Testis (tissue), 2 donors: ENCODE results near the gene PPP6R2.

Experiments
- POLR2A ChIP-seq: fragments of 450-650 bp; IDR thresholded peaks from one replicate; pipeline ENCODE4 v1.6.1; 2017; ENCODE audit warnings: antibody characterized with exemption, mild to moderate bottlenecking, moderate library complexity
- TF ChIP-seq, protein P1 (sequence below), 3 experiments: fragments of 450-650 bp in 2 of 3; fragments of 200-600 bp in 1 of 3; sonication (generic) in 1 of 3; IDR thresholded peaks; one replicate each; pipeline ENCODE4 v1.5.1; 2016 to 2019; ENCODE audit warnings: antibody characterized with exemption in 3 of 3, mild to moderate bottlenecking in 2 of 3, moderate library complexity in 1 of 3

DNA sequence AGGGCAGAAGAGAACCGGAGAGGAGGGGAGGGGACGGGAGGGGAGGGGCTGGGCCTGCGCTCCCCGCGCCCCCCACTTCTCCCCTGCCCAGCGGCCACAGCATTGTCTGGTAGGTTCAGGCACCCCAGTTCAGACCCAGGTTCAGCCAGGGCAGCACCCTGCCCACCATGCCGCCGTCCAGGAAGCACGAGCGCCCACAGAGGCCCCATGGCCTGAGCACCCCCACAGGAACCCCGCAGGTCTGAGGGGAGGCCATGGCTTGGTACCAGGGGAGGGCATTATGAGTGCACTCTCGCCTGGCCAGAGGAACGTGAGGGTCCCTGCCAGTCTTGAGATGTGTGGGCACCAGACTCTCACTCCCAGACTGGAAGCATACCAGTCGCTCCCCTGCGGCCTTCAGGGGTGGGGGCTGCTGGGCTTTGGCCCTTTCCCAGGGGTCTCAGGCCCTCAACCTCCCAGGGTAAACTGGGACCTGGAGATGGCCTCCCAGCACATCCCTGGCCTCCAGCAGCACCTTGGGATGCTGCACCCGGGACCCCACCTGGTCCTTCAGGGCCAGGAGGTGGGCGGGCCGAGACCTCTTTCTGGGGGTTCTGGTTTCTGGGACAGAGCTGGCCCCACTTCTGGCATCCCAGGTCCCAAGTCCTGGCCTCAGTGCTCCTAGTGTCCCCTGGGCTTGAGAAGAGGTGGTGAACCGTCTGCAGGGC, 35.1 kb upstream of the PPP6R2 start:
- no peak for TF ChIP-seq POLR2A
- TF ChIP-seq, protein P1, sequence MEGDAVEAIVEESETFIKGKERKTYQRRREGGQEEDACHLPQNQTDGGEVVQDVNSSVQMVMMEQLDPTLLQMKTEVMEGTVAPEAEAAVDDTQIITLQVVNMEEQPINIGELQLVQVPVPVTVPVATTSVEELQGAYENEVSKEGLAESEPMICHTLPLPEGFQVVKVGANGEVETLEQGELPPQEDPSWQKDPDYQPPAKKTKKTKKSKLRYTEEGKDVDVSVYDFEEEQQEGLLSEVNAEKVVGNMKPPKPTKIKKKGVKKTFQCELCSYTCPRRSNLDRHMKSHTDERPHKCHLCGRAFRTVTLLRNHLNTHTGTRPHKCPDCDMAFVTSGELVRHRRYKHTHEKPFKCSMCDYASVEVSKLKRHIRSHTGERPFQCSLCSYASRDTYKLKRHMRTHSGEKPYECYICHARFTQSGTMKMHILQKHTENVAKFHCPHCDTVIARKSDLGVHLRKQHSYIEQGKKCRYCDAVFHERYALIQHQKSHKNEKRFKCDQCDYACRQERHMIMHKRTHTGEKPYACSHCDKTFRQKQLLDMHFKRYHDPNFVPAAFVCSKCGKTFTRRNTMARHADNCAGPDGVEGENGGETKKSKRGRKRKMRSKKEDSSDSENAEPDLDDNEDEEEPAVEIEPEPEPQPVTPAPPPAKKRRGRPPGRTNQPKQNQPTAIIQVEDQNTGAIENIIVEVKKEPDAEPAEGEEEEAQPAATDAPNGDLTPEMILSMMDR (IDR thresholded peaks at IDR 0.05) = no peak
